Ovary (tissue), 3 donors: ENCODE data around the gene DOCK2.
"Not testable (repeated sequence)": the region's sequence is repeated elsewhere in the genome, so short reads cannot be mapped to it uniquely, and the experiment has no call there.

Experiments
- CTCF ChIP-seq, 3 donors: fragments of 450-650 bp in 2 of 3; fragments of 200-600 bp in 1 of 3; IDR thresholded peaks; one replicate each; pipeline versions ENCODE4 v1.5.1 to v1.8.0; 2016 to 2022; ENCODE audit warnings: antibody characterized with exemption in 3 of 3, mild to moderate bottlenecking in 1 of 3
- EP300 ChIP-seq: sonication (generic); formaldehyde crosslinking; IDR thresholded peaks from one replicate; pipeline ENCODE4 v1.6.1; 2017; ENCODE audit warnings: antibody characterized with exemption
- POLR2A ChIP-seq: fragments of 450-650 bp; IDR thresholded peaks from one replicate; pipeline ENCODE4 v1.6.1; 2017; ENCODE audit warnings: antibody characterized with exemption, mild to moderate bottlenecking, moderate library complexity
- donor health status: DM: no; HTN: no; CAD: no.

- TF ChIP-seq EP300; CTCF (IDR thresholded peaks at IDR 0.05); POLR2A: not testable (repeated sequence)
These were observed 129.9 kb downstream of the DOCK2 start for GRCh38 chr5:169766943-169767342.
